Chondrocyte (in vitro differentiated cells): Measurements from ENCODE around the gene HOXA9. TPM values are rescaled to one million over a fixed set of nuclear protein-coding genes. Genes with fewer than 3 reads are reported as not detected.

Experiments used
- DNase-seq: peaks from one replicate; pipeline ENCODE4 v3.0.0; 2021; ENCODE audit warnings: mixed read lengths, low spot score
- H3K27ac Mint-ChIP-seq: one replicate; pipeline ENCODE4 v1.8.0; 2021; ENCODE audit warnings: mild to moderate bottlenecking, moderate library complexity, mixed read lengths; ENCODE audit not compliant: unreplicated experiment
- H3K27me3 Mint-ChIP-seq: 2 replicates; pipeline ENCODE4 v1.8.0; 2021; ENCODE audit warnings: low read depth, mixed read lengths
- H3K36me3 Mint-ChIP-seq: 2 replicates; pipeline ENCODE4 v1.8.0; 2021; ENCODE audit warnings: low read depth, mixed read lengths
- H3K4me1 Mint-ChIP-seq: 2 replicates; pipeline ENCODE4 v1.8.0; 2021; ENCODE audit warnings: low read depth, mild to moderate bottlenecking, mixed read lengths
- H3K4me3 Mint-ChIP-seq: one replicate; pipeline ENCODE4 v1.8.0; 2021; ENCODE audit warnings: mild to moderate bottlenecking, moderate library complexity, mixed read lengths; ENCODE audit not compliant: unreplicated experiment
- H3K9me3 Mint-ChIP-seq: 2 replicates; pipeline ENCODE4 v1.8.0; 2021; ENCODE audit warnings: low read depth, mixed read lengths
- total RNA-seq: library from RNA; stranded (reverse); gene quantifications from 3 replicates; pipeline ENCODE4 v1.2.1, GENCODE V29; 2021
- TF ChIP-seq, protein P1 (sequence below): fragments of 200-600 bp; sonication (generic); IDR thresholded peaks from 2 replicates; pipeline ENCODE4 v1.5.0; 2021; ENCODE audit warnings: antibody characterized with exemption, mild to moderate bottlenecking, moderate library complexity

Gene HOXA9
- total RNA-seq, 1 donor from 2014 or later: not detected

- H3K27me3 Mint-ChIP-seq: peaks cover 80% of the 10 kb centered on the region
- peak within 1 kb of the TSS; percentile 74 for H3K4me3 Mint-ChIP-seq
- no peak for DNase-seq
- H3K27ac Mint-ChIP-seq: no peak within 1 kb of the TSS
- TF ChIP-seq, protein P1, sequence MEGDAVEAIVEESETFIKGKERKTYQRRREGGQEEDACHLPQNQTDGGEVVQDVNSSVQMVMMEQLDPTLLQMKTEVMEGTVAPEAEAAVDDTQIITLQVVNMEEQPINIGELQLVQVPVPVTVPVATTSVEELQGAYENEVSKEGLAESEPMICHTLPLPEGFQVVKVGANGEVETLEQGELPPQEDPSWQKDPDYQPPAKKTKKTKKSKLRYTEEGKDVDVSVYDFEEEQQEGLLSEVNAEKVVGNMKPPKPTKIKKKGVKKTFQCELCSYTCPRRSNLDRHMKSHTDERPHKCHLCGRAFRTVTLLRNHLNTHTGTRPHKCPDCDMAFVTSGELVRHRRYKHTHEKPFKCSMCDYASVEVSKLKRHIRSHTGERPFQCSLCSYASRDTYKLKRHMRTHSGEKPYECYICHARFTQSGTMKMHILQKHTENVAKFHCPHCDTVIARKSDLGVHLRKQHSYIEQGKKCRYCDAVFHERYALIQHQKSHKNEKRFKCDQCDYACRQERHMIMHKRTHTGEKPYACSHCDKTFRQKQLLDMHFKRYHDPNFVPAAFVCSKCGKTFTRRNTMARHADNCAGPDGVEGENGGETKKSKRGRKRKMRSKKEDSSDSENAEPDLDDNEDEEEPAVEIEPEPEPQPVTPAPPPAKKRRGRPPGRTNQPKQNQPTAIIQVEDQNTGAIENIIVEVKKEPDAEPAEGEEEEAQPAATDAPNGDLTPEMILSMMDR: no peak
- H3K9me3 Mint-ChIP-seq: no peaks in the 10 kb centered on the region
- peaks cover 2% of the 10 kb centered on the region for H3K36me3 Mint-ChIP-seq
- H3K4me1 Mint-ChIP-seq: peaks cover 19% of the 10 kb centered on the region
Measured at GRCh38 chr7:27199849-27200760, 34.8 kb upstream of the HOXA9 start, which contains the start of gene HOXA13. Gene HOXA13, minus strand, starts transcription at chr7:27200091. Its CDS starts 14 bp downstream, at chr7:27200077.

DNA sequence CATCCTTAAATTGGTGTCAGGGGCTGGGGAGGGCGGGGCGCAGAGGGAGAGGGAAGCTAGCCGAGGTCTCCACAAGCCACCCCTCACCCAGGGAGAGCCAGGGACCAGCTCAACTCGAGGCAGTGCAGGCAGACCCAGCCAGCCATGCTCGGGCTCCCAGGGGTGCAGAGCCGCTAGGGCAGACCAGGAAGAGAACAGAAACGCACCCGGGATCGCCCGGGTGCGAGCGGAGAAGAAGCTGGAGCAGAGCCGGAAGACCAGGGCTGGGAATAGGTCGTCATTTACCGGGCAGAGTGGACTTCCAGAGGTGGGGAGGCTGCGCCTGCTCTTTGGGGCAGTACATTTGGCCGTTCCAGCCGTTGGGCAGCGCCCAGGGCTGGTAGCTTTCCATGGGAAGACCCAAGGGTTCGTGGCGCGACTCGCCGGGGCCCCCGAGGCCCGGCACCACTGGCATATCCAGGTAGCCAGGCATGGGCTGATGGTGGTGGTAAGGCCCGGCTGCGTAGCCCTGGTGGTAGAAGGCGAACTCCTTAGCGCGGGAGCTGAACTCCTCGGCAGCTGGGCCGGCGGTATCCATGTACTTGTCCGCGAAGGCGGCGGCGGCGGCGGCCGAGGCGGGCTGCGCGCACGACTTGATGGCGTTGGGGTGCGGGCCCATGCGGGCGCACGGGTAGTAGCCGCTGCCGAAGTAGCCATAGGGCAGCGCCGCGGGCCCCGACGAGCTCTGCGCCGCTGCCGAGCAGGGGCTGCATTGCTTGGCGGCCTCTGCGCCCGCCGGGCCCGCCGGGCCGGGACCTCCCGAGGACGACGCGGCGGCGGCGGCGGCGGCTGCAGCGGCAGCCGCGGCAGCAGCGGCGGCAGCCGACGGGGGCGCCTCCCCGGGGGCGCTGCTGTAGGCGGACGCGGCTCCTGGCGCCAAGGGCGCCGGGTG, 33.8 kb upstream of the HOXA9 start:
- no peak overlapping the region for H3K27ac Mint-ChIP-seq
- TF ChIP-seq, protein P1: no peak
- peaks cover 14% of the 10 kb centered on the region for H3K4me1 Mint-ChIP-seq
- DNase-seq: no peak
- H3K4me3 Mint-ChIP-seq: peak overlapping the region; percentile 49
- peaks cover 2% of the 10 kb centered on the region for H3K36me3 Mint-ChIP-seq
- H3K27me3 Mint-ChIP-seq: peaks cover 79% of the 10 kb centered on the region
- no peaks in the 10 kb centered on the region for H3K9me3 Mint-ChIP-seq

GRCh38 chr7:27198138-27198841, 33.0 kb upstream of the HOXA9 start:
- H3K27me3 Mint-ChIP-seq: peaks cover 80% of the 10 kb centered on the region
- peaks cover 14% of the 10 kb centered on the region for H3K4me1 Mint-ChIP-seq
- H3K9me3 Mint-ChIP-seq: no peaks in the 10 kb centered on the region
- H3K36me3 Mint-ChIP-seq: peaks cover 2% of the 10 kb centered on the region
- H3K4me3 Mint-ChIP-seq: no peak overlapping the region
- no peak overlapping the region for H3K27ac Mint-ChIP-seq
- TF ChIP-seq, protein P1: no peak
- DNase-seq: no peak

GRCh38 chr7:27197137-27198042, 32.1 kb upstream of the HOXA9 start:
- DNase-seq: no peak
- Mint-ChIP-seq H3K36me3 (peaks cover 2% of the 10 kb centered on the region), H3K27me3 (peaks cover 77% of the 10 kb centered on the region), H3K27ac (no peak overlapping the region), H3K9me3 (no peaks in the 10 kb centered on the region), H3K4me3 (no peak overlapping the region), H3K4me1 (peaks cover 17% of the 10 kb centered on the region)
- TF ChIP-seq, protein P1: no peak
